Gastroesophageal sphincter (tissue), 3 donors: Measurements from ENCODE around the gene COX10.
"Not testable (repeated sequence)": the region's sequence is repeated elsewhere in the genome, so short reads cannot be mapped to it uniquely, and the experiment has no call there.

Experiments
- CTCF ChIP-seq, 4 experiments: fragments of 200-600 bp in 2 of 4; fragments of 450-650 bp in 2 of 4; sonication (generic) in 1 of 4; IDR thresholded peaks; one replicate each; pipeline ENCODE4 v1.5.1; 2017 to 2019; ENCODE audit warnings: antibody characterized with exemption in 4 of 4, mild to moderate bottlenecking in 2 of 4, moderate library complexity in 2 of 4
- EP300 ChIP-seq: sonication (generic); formaldehyde crosslinking; IDR thresholded peaks from one replicate; pipeline ENCODE4 v1.6.1; 2017; ENCODE audit warnings: antibody characterized with exemption, mild to moderate bottlenecking
- POLR2A ChIP-seq, 2 donors: fragments of 450-650 bp; IDR thresholded peaks; one replicate each; pipeline ENCODE4 v1.6.1; 2017; ENCODE audit warnings: antibody characterized with exemption in 2 of 2, mild to moderate bottlenecking in 2 of 2, moderate library complexity in 1 of 2

- TF ChIP-seq CTCF (IDR thresholded peaks at IDR 0.05); EP300; POLR2A (IDR thresholded peaks at IDR 0.05): not testable (repeated sequence)
These were observed 117.1 kb downstream of the COX10 start for GRCh38 chr17:14186443-14186842.
